GM12875 (cell line): ENCODE data around the gene RFPL1.
A peak's percentile ranks its signal among the peaks of the same experiment; 100 is the strongest.

ENCODE experiments used
- H3K4me3 ChIP-seq: one replicate; pipeline ENCODE4 v1.5.1; 2011; ENCODE audit warnings: low read depth, low read length, control low read depth
- CTCF ChIP-seq: IDR thresholded peaks from 2 replicates; pipeline ENCODE4 v1.5.1; 2011; ENCODE audit warnings: low read depth, mild to moderate bottlenecking, control low read depth, inconsistent platforms, low read length, moderate library complexity, borderline replicate concordance; ENCODE audit not compliant: insufficient read depth

Gene RFPL1

GRCh38 chr22:29469755-29470154, 31.4 kb downstream of the RFPL1 start:
- H3K4me3 ChIP-seq: peak overlapping the region; percentile 16
- TF ChIP-seq CTCF: no peak

- H3K4me3 ChIP-seq: peak overlapping the region; percentile 16
- peak; percentile 89 for TF ChIP-seq CTCF
These were observed 31.9 kb downstream of the RFPL1 start for GRCh38 chr22:29470159-29470855.

GRCh38 chr22:29473001-29473400, 34.6 kb downstream of the RFPL1 start:
- H3K4me3 ChIP-seq: no peak overlapping the region
- no peak for TF ChIP-seq CTCF

- no peak overlapping the region for H3K4me3 ChIP-seq
- no peak for TF ChIP-seq CTCF
These were observed 37.2 kb downstream of the RFPL1 start for GRCh38 chr22:29475550-29475949.

- TF ChIP-seq CTCF: no peak
- H3K4me3 ChIP-seq: no peak overlapping the region
These were observed 37.7 kb downstream of the RFPL1 start for GRCh38 chr22:29476116-29476515.

GRCh38 chr22:29477723-29478318, 39.4 kb downstream of the RFPL1 start:
- H3K4me3 ChIP-seq: no peak overlapping the region

More at GRCh38 chr22:29477723-29478318, 39.4 kb downstream of the RFPL1 start:
- TF ChIP-seq CTCF: no peak
